Liver (tissue), 3 donors: ENCODE measurements around the gene CHERP.

Experiments
- CTCF ChIP-seq: fragments of 150-350 bp; IDR thresholded peaks from 2 replicates; pipeline ENCODE4 v1.5.1; 2017; ENCODE audit warnings: improper control_type of control experiment, low read depth, low read length; ENCODE audit not compliant: missing input control
- HNF4G ChIP-seq: IDR thresholded peaks from 2 replicates; pipeline ENCODE4 v1.6.1; 2016; ENCODE audit warnings: antibody characterized with exemption
- JUND ChIP-seq, 2 donors: IDR thresholded peaks; 2 replicates each; pipeline ENCODE4 v1.6.1; 2016; ENCODE audit warnings: antibody characterized with exemption in 2 of 2
- REST ChIP-seq: IDR thresholded peaks from 2 replicates; pipeline ENCODE4 v1.6.1; 2016; ENCODE audit warnings: antibody characterized with exemption, mild to moderate bottlenecking
- TAF1 ChIP-seq: conservative IDR thresholded peaks from 2 replicates; pipeline ENCODE4 v1.6.1; 2016; ENCODE audit warnings: antibody characterized with exemption, mild to moderate bottlenecking
- donor health status: healthy.
- donor health status: healthy.

DNA sequence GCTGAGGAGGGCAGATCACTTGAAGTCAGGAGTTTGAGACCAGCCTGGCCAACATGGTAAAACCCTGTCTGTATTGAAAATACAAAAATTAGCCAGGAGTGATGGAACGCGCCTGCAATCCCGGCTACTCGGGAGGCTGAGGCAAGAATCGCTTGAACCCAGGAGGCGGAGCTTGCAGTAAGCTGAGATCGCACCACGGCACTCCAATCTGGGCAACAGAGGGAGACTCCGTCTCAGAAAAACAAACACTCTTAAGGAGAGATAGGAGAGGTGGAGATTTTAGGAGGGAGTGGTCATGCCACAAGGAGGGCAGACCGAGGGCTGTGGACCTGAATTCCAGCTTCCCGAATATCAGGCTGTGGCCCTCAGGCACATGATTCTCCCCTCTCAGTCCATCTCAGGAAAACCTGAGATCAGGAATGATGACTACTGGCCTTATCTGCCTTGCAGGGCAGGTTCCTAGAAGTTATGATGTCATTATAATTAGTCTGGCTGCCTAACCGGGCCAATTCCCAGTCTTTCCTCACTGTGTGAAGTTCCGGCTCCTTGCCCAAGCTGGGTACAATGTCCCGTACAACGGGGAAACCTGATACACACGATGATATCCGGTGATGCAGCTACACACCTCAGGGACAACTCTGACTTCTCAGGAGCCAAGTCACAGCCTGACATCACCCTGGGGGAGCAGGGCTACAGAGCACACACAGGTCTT is 27.5 kb upstream of the CHERP start:
- TF ChIP-seq CTCF (no peak), REST (no peak), JUND (IDR thresholded peaks at IDR 0.05) (no peak), TAF1 (no peak), HNF4G (no peak)
